H9 (cell line): ENCODE measurements around the gene MAP6. TPM values are rescaled to one million over a fixed set of nuclear protein-coding genes. Genes with fewer than 3 reads are reported as not detected.

Source experiments
- DNase-seq: peaks from one replicate; pipeline ENCODE4 v3.0.0-alpha.2; 2017
- H2AFZ ChIP-seq: one replicate; pipeline ENCODE4 v1.6.1; 2013; ENCODE audit warnings: mild to moderate bottlenecking, low read length, control low read depth, moderate library complexity
- H2AK5ac ChIP-seq: 2 replicates; pipeline ENCODE4 v1.6.1; 2013; ENCODE audit warnings: low read length, control low read depth, mixed read lengths; ENCODE audit not compliant: insufficient read length
- H2BK120ac ChIP-seq: one replicate; pipeline ENCODE4 v1.6.1; 2013; ENCODE audit warnings: low read depth, mild to moderate bottlenecking, low read length, control low read depth, inconsistent platforms; ENCODE audit not compliant: poor library complexity, severe bottlenecking
- H2BK12ac ChIP-seq: 2 replicates; pipeline ENCODE4 v1.6.1; 2013; ENCODE audit warnings: low read length, control low read depth, mixed read lengths, low read depth; ENCODE audit not compliant: insufficient read length
- H2BK15ac ChIP-seq: 2 replicates; pipeline ENCODE4 v1.6.1; 2013; ENCODE audit warnings: low read depth, low read length, control low read depth
- H2BK20ac ChIP-seq: one replicate; pipeline ENCODE4 v1.6.1; 2013; ENCODE audit warnings: low read depth, mild to moderate bottlenecking, low read length, control low read depth, inconsistent platforms; ENCODE audit not compliant: poor library complexity, severe bottlenecking
- H2BK5ac ChIP-seq: 2 replicates; pipeline ENCODE4 v1.6.1; 2013; ENCODE audit warnings: low read length, control low read depth, mixed read lengths; ENCODE audit not compliant: insufficient read length
- H3K14ac ChIP-seq: 2 replicates; pipeline ENCODE4 v1.6.1; 2013; ENCODE audit warnings: low read length, control low read depth; ENCODE audit not compliant: insufficient read depth
- H3K18ac ChIP-seq: 2 replicates; pipeline ENCODE4 v1.6.1; 2013; ENCODE audit warnings: low read depth, mild to moderate bottlenecking, mixed read lengths, low read length, control low read depth; ENCODE audit not compliant: insufficient read length
- H3K23ac ChIP-seq: 2 replicates; pipeline ENCODE4 v1.6.1; 2013; ENCODE audit warnings: low read length, control low read depth, mixed read lengths, low read depth; ENCODE audit not compliant: insufficient read length
- H3K23me2 ChIP-seq: 2 replicates; pipeline ENCODE4 v1.6.1; 2013; ENCODE audit warnings: low read depth, mild to moderate bottlenecking, mixed read lengths, low read length, control low read depth; ENCODE audit not compliant: insufficient read length, poor library complexity, severe bottlenecking
- H3K27ac ChIP-seq: 2 replicates; pipeline ENCODE4 v1.5.1; 2013; ENCODE audit warnings: low read length, control low read depth, mixed read lengths, low read depth; ENCODE audit not compliant: insufficient read length
- H3K27me3 ChIP-seq: 2 replicates; pipeline ENCODE4 v1.6.1; 2013; ENCODE audit warnings: low read length, control low read depth, inconsistent platforms; ENCODE audit not compliant: insufficient read depth
- H3K4ac ChIP-seq: 2 replicates; pipeline ENCODE4 v1.6.1; 2013; ENCODE audit warnings: low read depth, mild to moderate bottlenecking, control low read depth, inconsistent platforms, low read length, moderate library complexity
- H3K4me1 ChIP-seq: 2 replicates; pipeline ENCODE4 v1.6.1; 2013; ENCODE audit warnings: low read length, control low read depth, inconsistent platforms; ENCODE audit not compliant: insufficient read depth
- H3K4me2 ChIP-seq: 2 replicates; pipeline ENCODE4 v1.6.1; 2013; ENCODE audit warnings: low read length, control low read depth, mixed read lengths; ENCODE audit not compliant: insufficient read length, insufficient read depth
- H3K56ac ChIP-seq: 2 replicates; pipeline ENCODE4 v1.6.1; 2013; ENCODE audit warnings: low read depth, mild to moderate bottlenecking, mixed read lengths, low read length, control low read depth; ENCODE audit not compliant: insufficient read length
- H3K79me1 ChIP-seq: 2 replicates; pipeline ENCODE4 v1.6.1; 2013; ENCODE audit warnings: low read depth, mild to moderate bottlenecking, moderate library complexity, low read length, control low read depth, inconsistent platforms; ENCODE audit not compliant: insufficient read depth, poor library complexity, severe bottlenecking
- H3K79me2 ChIP-seq: 2 replicates; pipeline ENCODE4 v1.6.1; 2013; ENCODE audit warnings: low read length, control low read depth, inconsistent platforms; ENCODE audit not compliant: insufficient read depth
- H3K9ac ChIP-seq: 2 replicates; pipeline ENCODE4 v1.6.1; 2013; ENCODE audit warnings: low read length, control low read depth, mixed read lengths; ENCODE audit not compliant: insufficient read length; ENCODE audit errors: extremely low read depth
- H3K9me3 ChIP-seq: one replicate; pipeline ENCODE4 v1.6.1; 2013; ENCODE audit warnings: low read depth, low read length, inconsistent platforms; ENCODE audit not compliant: control insufficient read depth
- H3T11ph ChIP-seq: one replicate; pipeline ENCODE4 v1.6.1; 2013; ENCODE audit warnings: mild to moderate bottlenecking, low read length, control low read depth, inconsistent platforms
- H4K20me1 ChIP-seq: one replicate; pipeline ENCODE4 v1.6.1; 2013; ENCODE audit not compliant: control insufficient read depth, insufficient read length, insufficient read depth
- H4K5ac ChIP-seq: 2 replicates; pipeline ENCODE4 v1.6.1; 2013; ENCODE audit warnings: low read depth, mild to moderate bottlenecking, mixed read lengths, low read length, control low read depth; ENCODE audit not compliant: insufficient read length
- H4K8ac ChIP-seq: replicated peaks from 2 replicates; pipeline ENCODE4 v1.6.1; 2013; ENCODE audit warnings: low read length, control low read depth, mixed read lengths, low read depth; ENCODE audit not compliant: insufficient read length
- H4K91ac ChIP-seq: 2 replicates; pipeline ENCODE4 v1.6.1; 2013; ENCODE audit warnings: low read depth, mild to moderate bottlenecking, moderate library complexity, mixed read lengths, low read length, control low read depth; ENCODE audit not compliant: insufficient read length
- H3K27ac Mint-ChIP-seq, 3 experiments: 2 replicates in 2 of 3; 3 replicates in 1 of 3; pipeline ENCODE4 v1.8.0; 2020 to 2021; ENCODE audit warnings: mixed read lengths in 3 of 3, mild to moderate bottlenecking in 1 of 3, moderate library complexity in 1 of 3
- H3K27me3 Mint-ChIP-seq: 2 replicates; pipeline ENCODE4 v1.8.0; 2021; ENCODE audit warnings: low read depth, mild to moderate bottlenecking, moderate library complexity, mixed read lengths
- H3K36me3 Mint-ChIP-seq, 3 experiments: 2 replicates in 2 of 3; 3 replicates in 1 of 3; pipeline ENCODE4 v1.8.0; 2020 to 2021; ENCODE audit warnings: low read depth in 3 of 3, mixed read lengths in 3 of 3; ENCODE audit not compliant: insufficient read depth in 1 of 3
- H3K4me1 Mint-ChIP-seq, 2 experiments: 2 replicates each; pipeline ENCODE4 v1.8.0; 2020; ENCODE audit warnings: mixed read lengths in 2 of 2
- H3K4me3 Mint-ChIP-seq, 2 experiments: 2 replicates in 1 of 2; 3 replicates in 1 of 2; pipeline ENCODE4 v1.8.0; 2020 to 2021; ENCODE audit warnings: mild to moderate bottlenecking in 2 of 2, mixed read lengths in 2 of 2, moderate library complexity in 1 of 2
- H3K9me3 Mint-ChIP-seq, 2 experiments: 2 replicates in 1 of 2; 3 replicates in 1 of 2; pipeline ENCODE4 v1.8.0; 2020; ENCODE audit warnings: mild to moderate bottlenecking in 2 of 2, mixed read lengths in 2 of 2, moderate library complexity in 1 of 2
- total RNA-seq: library from RNA; stranded (reverse); gene quantifications from 2 replicates; pipeline ENCODE4 v1.2.1, GENCODE V29; 2021
- TF ChIP-seq, protein P1 (sequence below): fragments of 200-600 bp; sonication (generic); conservative IDR thresholded peaks from 3 replicates; pipeline ENCODE4 v1.8.0; 2021; ENCODE audit warnings: antibody characterized with exemption, mild to moderate bottlenecking

The MAP6 gene
- total RNA-seq, 1 experiment from 2014 or later = 0.77 TPM

DNA sequence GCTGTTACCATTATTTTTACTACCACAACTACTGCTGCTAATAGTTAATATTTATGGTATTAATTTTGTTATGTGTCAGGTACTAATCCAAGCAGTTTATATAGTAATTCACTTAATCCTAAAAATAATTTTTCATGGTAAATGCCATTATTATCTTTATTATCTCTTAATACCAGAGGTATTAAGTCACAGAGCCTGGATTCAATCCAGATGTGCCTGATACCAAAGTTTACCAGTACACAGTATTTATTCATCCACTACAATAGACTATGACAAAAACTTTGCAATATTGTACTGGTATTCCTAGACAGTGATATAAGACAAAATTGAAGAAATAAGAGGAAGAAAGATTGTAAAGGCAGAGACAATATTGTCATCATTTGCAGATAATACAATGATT lies 24.5 kb downstream of the MAP6 start:
- no peaks in the 10 kb centered on the region for H4K20me1 ChIP-seq
- H3K4me3 Mint-ChIP-seq = no peak overlapping the region
- no peak overlapping the region for H4K91ac ChIP-seq
- H2BK120ac ChIP-seq = no peak overlapping the region
- no peak overlapping the region for H2BK12ac ChIP-seq
- no peak overlapping the region for H3K27ac ChIP-seq
- H3K23ac ChIP-seq = no peak overlapping the region
- TF ChIP-seq, protein P1, sequence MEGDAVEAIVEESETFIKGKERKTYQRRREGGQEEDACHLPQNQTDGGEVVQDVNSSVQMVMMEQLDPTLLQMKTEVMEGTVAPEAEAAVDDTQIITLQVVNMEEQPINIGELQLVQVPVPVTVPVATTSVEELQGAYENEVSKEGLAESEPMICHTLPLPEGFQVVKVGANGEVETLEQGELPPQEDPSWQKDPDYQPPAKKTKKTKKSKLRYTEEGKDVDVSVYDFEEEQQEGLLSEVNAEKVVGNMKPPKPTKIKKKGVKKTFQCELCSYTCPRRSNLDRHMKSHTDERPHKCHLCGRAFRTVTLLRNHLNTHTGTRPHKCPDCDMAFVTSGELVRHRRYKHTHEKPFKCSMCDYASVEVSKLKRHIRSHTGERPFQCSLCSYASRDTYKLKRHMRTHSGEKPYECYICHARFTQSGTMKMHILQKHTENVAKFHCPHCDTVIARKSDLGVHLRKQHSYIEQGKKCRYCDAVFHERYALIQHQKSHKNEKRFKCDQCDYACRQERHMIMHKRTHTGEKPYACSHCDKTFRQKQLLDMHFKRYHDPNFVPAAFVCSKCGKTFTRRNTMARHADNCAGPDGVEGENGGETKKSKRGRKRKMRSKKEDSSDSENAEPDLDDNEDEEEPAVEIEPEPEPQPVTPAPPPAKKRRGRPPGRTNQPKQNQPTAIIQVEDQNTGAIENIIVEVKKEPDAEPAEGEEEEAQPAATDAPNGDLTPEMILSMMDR = no peak
- H2BK5ac ChIP-seq = no peak overlapping the region
- no peaks in the 10 kb centered on the region for H3K4me1 ChIP-seq
- no peak overlapping the region for H3K4ac ChIP-seq
- H3K27ac Mint-ChIP-seq = no peak overlapping the region
- no peak overlapping the region for H3K18ac ChIP-seq
- no peak for DNase-seq
- no peaks in the 10 kb centered on the region for H3K9me3 ChIP-seq
- H3K9me3 Mint-ChIP-seq = no peaks in the 10 kb centered on the region
- no peak overlapping the region for H3K9ac ChIP-seq
- H3K36me3 Mint-ChIP-seq = no peaks in the 10 kb centered on the region
- H2BK20ac ChIP-seq = no peak overlapping the region
- H2AFZ ChIP-seq = no peak overlapping the region
- H2AK5ac ChIP-seq = no peak overlapping the region
- H3K27me3 ChIP-seq = no peaks in the 10 kb centered on the region
- no peak overlapping the region for H2BK15ac ChIP-seq
- H3K4me1 Mint-ChIP-seq = peaks cover 6 to 22% of the 10 kb centered on the region in 2 experiments
- H3K79me1 ChIP-seq = no peaks in the 10 kb centered on the region
- H4K5ac ChIP-seq = no peak overlapping the region
- no peak overlapping the region for H3K14ac ChIP-seq
- no peak overlapping the region for H3K56ac ChIP-seq
- no peaks in the 10 kb centered on the region for H3K23me2 ChIP-seq
- H3K27me3 Mint-ChIP-seq = no peaks in the 10 kb centered on the region
- H3K79me2 ChIP-seq = no peaks in the 10 kb centered on the region
- no peak overlapping the region for H3T11ph ChIP-seq
- H3K4me2 ChIP-seq = no peak overlapping the region
- H4K8ac ChIP-seq = no peak overlapping the region
